ENCODE measurements around the gene SUCLG1.
"Not testable (repeated sequence)": the region's sequence is repeated elsewhere in the genome, so short reads cannot be mapped to it uniquely, and the experiment has no call there.

GRCh38 chr2:84399839-84400238 lies 59.2 kb downstream of the SUCLG1 start:
- TF ChIP-seq CTCF (IDR thresholded peaks at IDR 0.05); POLR2AphosphoS5 (IDR thresholded peaks at IDR 0.05); POLR2A (IDR thresholded peaks at IDR 0.05; ENCODE audit: low read depth): not testable (repeated sequence)

Measured in esophagus muscularis mucosa (tissue), 3 donors.